SJSA1 (cell line): ENCODE results near the gene RAET1E. TPM values are rescaled to one million over a fixed set of nuclear protein-coding genes. Genes with fewer than 3 reads are reported as not detected.
"Not testable (repeated sequence)": the region's sequence is repeated elsewhere in the genome, so short reads cannot be mapped to it uniquely, and the experiment has no call there.

Experiments used
- DNase-seq, 2 experiments: peaks; one replicate each; pipeline ENCODE4 v3.0.0-alpha.2; 2015 to 2020; ENCODE audit warnings: low spot score in 2 of 2, low read depth in 1 of 2
- H3K27ac ChIP-seq: fragments of 250-450 bp; sonication (Bioruptor Pico); 2 replicates; pipeline ENCODE4 v1.5.1; 2020; ENCODE audit warnings: mild to moderate bottlenecking, moderate library complexity
- H3K27me3 ChIP-seq: fragments of 250-450 bp; sonication (Bioruptor Pico); replicated peaks from 2 replicates; pipeline ENCODE4 v1.5.1; 2020; ENCODE audit warnings: mild to moderate bottlenecking, moderate library complexity
- H3K36me3 ChIP-seq: fragments of 250-450 bp; sonication (Bioruptor Pico); 2 replicates; pipeline ENCODE4 v1.5.1; 2020; ENCODE audit warnings: mild to moderate bottlenecking
- H3K4me1 ChIP-seq: fragments of 250-450 bp; sonication (Bioruptor Pico); replicated peaks from 2 replicates; pipeline ENCODE4 v1.6.1; 2021; ENCODE audit warnings: mild to moderate bottlenecking
- H3K4me3 ChIP-seq: fragments of 250-450 bp; sonication (Bioruptor Pico); 2 replicates; pipeline ENCODE4 v1.5.1; 2020; ENCODE audit warnings: mild to moderate bottlenecking
- H3K9me3 ChIP-seq: fragments of 250-450 bp; sonication (Bioruptor Pico); replicated peaks from 2 replicates; pipeline ENCODE4 v1.5.1; 2020; ENCODE audit warnings: mild to moderate bottlenecking
- total RNA-seq: library from RNA; depleted of rRNA; stranded (reverse); fragments of >200 nt; shearing (Covaris generic); gene quantifications from 2 replicates; pipeline ENCODE4 v1.2.3, GENCODE V29; 2014

Gene RAET1E
- total RNA-seq, 1 experiment from 2014 or later, result not detected

DNA sequence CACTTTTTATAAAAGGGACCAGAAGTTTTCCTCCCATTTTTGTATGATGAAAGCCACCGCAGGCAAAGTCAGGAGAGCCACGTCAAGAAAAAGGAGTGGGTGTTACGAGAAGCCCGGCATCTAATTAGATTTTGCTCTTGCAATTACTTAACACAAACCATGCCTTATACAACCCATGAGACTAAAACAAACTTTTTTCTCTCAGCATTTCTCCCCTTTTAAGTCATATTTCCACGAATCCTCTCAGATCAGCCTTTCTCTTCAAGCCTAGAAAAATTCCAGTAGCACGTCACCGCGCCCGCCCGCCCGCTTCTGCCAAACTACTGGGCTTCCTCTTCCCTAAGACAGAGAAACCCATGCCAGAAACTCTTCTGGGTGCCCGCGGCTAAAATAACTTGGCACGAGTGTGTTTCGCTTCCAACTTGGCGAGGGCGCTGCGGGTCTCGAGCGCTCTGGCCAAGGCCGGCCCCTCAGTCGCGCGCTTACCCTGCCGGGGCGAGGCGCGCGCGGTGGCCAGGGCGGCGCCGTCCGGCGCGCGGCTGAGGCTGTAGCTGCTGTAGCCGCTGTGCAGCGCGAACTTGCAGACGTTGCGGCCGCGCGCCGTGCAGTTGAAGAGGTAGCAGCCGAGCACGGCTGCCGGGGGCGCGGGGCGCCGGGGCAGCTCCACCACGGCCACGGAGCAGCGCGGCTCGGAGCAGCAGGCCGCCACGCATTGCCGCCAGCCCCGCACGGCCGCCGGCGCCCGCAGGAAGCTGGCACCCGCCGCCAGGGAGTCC, 34.8 kb downstream of the RAET1E start:
- peaks cover 5% of the 10 kb centered on the region; the same call in 1 of the 2 replicates for H3K9me3 ChIP-seq
- peaks cover 18% of the 10 kb centered on the region for H3K36me3 ChIP-seq
- H3K27ac ChIP-seq, result peak overlapping the region; percentile 88
- peaks cover 58% of the 10 kb centered on the region for H3K4me1 ChIP-seq
- H3K27me3 ChIP-seq, result no peaks in the 10 kb centered on the region
- H3K4me3 ChIP-seq, result peak overlapping the region; percentile 93
- DNase-seq, result peak; percentile 61 to 67

- Histone ChIP-seq H3K4me1 (peaks cover 62% of the 10 kb centered on the region), H3K4me3 (peak overlapping the region; percentile 93), H3K36me3 (peaks cover 18% of the 10 kb centered on the region), H3K27ac (peak overlapping the region; percentile 88)
- not testable (repeated sequence) for H3K9me3 ChIP-seq, H3K27me3 ChIP-seq, DNase-seq
Measured at GRCh38 chr6:149862424-149862738, 35.5 kb downstream of the RAET1E start.

GRCh38 chr6:149861603-149862423, 36.1 kb downstream of the RAET1E start:
- peaks cover 5% of the 10 kb centered on the region; the same call in 1 of the 2 replicates for H3K9me3 ChIP-seq
- H3K4me3 ChIP-seq, result peak overlapping the region; percentile 93
- peaks cover 67% of the 10 kb centered on the region for H3K4me1 ChIP-seq
- H3K36me3 ChIP-seq, result peaks cover 18% of the 10 kb centered on the region
- H3K27me3 ChIP-seq, result no peaks in the 10 kb centered on the region
- peak overlapping the region; percentile 88 for H3K27ac ChIP-seq
- DNase-seq, result peak; percentile 92 to 96

- peaks cover 18% of the 10 kb centered on the region for H3K36me3 ChIP-seq
- H3K27me3 ChIP-seq, result no peaks in the 10 kb centered on the region
- H3K9me3 ChIP-seq, result peaks cover 5% of the 10 kb centered on the region; the same call in 1 of the 2 replicates
- peak overlapping the region; percentile 88 for H3K27ac ChIP-seq
- H3K4me1 ChIP-seq, result peaks cover 75% of the 10 kb centered on the region
- peak overlapping the region; percentile 17 for H3K4me3 ChIP-seq
- DNase-seq, result peak in 1 of 2 experiments; percentile 51
Measured at GRCh38 chr6:149860834-149861602, 36.9 kb downstream of the RAET1E start.

- H3K36me3 ChIP-seq, result peaks cover 18% of the 10 kb centered on the region
- H3K4me3 ChIP-seq, result no peak overlapping the region
- H3K9me3 ChIP-seq, result peaks cover 5% of the 10 kb centered on the region; the same call in 1 of the 2 replicates
- H3K27me3 ChIP-seq, result no peaks in the 10 kb centered on the region
- no peak for DNase-seq
- H3K4me1 ChIP-seq, result peaks cover 80% of the 10 kb centered on the region
- peak overlapping the region; percentile 88 for H3K27ac ChIP-seq
Measured at GRCh38 chr6:149860513-149860833, 37.4 kb downstream of the RAET1E start.

- peaks cover 18% of the 10 kb centered on the region for H3K36me3 ChIP-seq
- no peak for DNase-seq
- no peak overlapping the region for H3K4me3 ChIP-seq
- peaks cover 80% of the 10 kb centered on the region for H3K4me1 ChIP-seq
- peaks cover 5% of the 10 kb centered on the region; the same call in 1 of the 2 replicates for H3K9me3 ChIP-seq
- H3K27me3 ChIP-seq, result no peaks in the 10 kb centered on the region
- peak overlapping the region; percentile 88 for H3K27ac ChIP-seq
Measured at GRCh38 chr6:149859938-149860337, 38.0 kb downstream of the RAET1E start.

DNA sequence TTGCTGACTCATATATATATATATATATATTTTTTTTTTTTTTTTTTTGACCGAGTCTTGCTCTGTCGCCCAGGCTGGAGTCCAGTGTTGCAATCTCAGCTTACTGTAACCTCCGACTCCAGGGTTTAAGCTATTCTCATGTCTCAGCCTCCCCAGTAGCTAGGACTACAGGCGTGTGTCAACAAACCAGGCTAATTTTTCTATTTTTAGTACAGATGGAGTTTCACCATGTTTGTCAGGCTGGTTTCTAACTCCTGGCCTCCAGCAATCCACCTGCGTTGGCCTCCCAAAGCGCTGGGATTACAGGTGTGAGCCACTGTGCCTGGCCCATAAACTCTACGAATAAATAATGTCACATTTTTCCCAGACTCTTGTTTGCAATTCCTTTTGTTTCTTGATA, 38.5 kb downstream of the RAET1E start:
- H3K4me1 ChIP-seq, result peaks cover 80% of the 10 kb centered on the region
- peaks cover 5% of the 10 kb centered on the region; the same call in 1 of the 2 replicates for H3K9me3 ChIP-seq
- DNase-seq, result peak in 1 of 2 experiments; percentile 44
- peak overlapping the region; percentile 88 for H3K27ac ChIP-seq
- peaks cover 18% of the 10 kb centered on the region for H3K36me3 ChIP-seq
- no peaks in the 10 kb centered on the region for H3K27me3 ChIP-seq
- no peak overlapping the region for H3K4me3 ChIP-seq

DNA sequence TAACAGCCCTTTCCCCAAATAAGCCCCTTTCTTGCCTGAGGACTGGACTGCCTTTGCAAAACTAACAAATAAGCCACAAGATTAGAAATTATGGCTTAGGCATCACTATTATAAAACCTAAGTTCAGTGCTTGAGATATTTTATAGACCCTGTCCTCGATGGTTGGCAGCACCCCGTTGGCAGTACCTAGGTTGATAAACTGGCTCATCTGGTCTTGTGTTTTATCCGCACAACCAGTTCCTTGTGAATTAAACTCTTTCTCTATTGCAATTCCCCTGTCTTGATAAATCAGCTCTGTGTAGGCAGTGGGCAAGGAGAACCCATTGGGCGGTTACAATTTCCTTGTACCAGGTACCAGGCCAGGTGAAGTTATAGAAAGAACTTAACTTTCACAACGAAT, 40.4 kb downstream of the RAET1E start:
- no peak overlapping the region for H3K4me3 ChIP-seq

DNA sequence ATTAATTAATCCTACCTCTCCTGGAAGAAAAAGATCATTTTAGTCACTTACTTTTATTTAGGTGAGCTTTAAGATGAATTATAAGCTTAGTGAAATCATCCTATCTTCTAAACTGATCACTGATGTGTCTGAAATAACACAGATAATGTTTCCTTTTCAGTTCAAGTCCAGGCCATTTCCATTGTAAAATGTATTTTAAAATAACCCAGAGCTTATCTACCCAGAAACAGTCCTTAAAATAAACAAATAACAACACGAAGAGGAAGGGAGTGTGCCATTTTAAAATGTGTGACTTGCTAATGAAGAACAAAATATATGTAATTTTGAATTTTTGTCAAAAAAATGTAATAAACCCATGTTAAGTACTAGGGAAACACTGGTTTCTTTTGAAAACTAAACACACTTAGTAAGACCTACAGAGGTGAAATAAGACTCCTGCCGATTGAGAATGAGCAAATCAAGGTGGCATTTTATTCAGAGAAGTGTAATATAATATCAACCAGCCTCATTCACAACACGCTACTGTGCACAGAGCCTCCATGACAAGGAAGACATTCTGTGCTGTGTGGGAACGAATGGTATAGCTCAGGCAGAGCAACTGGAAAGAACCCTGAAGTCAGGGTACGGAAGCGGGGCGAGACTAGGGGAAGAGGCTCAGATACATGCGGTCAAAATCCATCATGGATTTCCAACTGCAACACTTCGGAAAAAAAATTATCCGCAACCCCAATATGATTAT, 41.5 kb downstream of the RAET1E start:
- H3K4me3 ChIP-seq, result peak overlapping the region; percentile 28
- H3K9me3 ChIP-seq, result no peaks in the 10 kb centered on the region
- peaks cover 91% of the 10 kb centered on the region for H3K4me1 ChIP-seq
- H3K36me3 ChIP-seq, result peaks cover 18% of the 10 kb centered on the region
- no peaks in the 10 kb centered on the region for H3K27me3 ChIP-seq
- H3K27ac ChIP-seq, result peak overlapping the region; percentile 98
- DNase-seq, result peak in 1 of 2 experiments; percentile 34

More for the DNA sequence above, 40.4 kb downstream of the RAET1E start:
- H3K9me3 ChIP-seq, result no peaks in the 10 kb centered on the region
- H3K4me1 ChIP-seq, result peaks cover 86% of the 10 kb centered on the region
- peak overlapping the region; percentile 98 for H3K27ac ChIP-seq
- no peaks in the 10 kb centered on the region for H3K27me3 ChIP-seq
- peaks cover 10% of the 10 kb centered on the region; the same call in 1 of the 2 replicates for H3K36me3 ChIP-seq
- no peak for DNase-seq

GRCh38 chr6:149855741-149856140, 42.2 kb downstream of the RAET1E start:
- no peaks in the 10 kb centered on the region for H3K9me3 ChIP-seq
- peaks cover 90% of the 10 kb centered on the region for H3K4me1 ChIP-seq
- peak overlapping the region; percentile 28 for H3K4me3 ChIP-seq
- peaks cover 22% of the 10 kb centered on the region for H3K36me3 ChIP-seq
- DNase-seq, result no peak
- H3K27ac ChIP-seq, result peak overlapping the region; percentile 98
- no peaks in the 10 kb centered on the region for H3K27me3 ChIP-seq

DNA sequence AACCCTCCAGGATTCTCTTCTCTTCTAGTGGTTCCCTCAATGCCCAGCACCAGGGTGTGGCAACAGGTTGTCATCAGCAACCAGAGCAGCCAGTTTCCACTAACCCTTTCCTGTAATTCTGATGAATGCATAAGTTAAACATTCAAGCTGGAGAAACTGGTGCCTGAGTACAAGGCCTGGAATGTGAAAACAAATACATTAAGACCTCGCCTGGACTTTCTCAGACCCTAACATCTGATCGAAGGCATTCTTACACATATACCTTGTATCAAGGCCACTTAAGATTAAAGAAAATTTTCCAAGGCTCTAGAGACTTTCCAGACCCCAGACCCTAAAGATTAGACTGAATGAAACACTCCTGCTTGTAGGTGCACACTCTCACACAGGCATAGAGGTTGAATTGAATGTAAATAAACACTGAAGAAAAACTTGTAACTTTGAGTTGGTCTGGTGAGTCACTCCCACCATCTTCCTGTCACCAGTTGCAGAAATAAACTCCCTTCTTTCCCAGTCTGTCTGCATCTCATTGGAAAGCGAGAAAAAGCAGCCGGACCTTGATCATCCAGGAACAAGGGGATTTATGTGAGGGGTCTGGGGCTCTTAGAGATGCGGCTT, 42.8 kb downstream of the RAET1E start:
- Histone ChIP-seq H3K36me3 (peaks cover 24% of the 10 kb centered on the region), H3K27me3 (no peaks in the 10 kb centered on the region), H3K4me3 (peak overlapping the region; percentile 28), H3K9me3 (no peaks in the 10 kb centered on the region), H3K27ac (peak overlapping the region; percentile 98), H3K4me1 (peaks cover 84% of the 10 kb centered on the region)
- peak; percentile 84 to 96 for DNase-seq

GRCh38 chr6:149854532-149854931, 43.4 kb downstream of the RAET1E start:
- Histone ChIP-seq H3K4me3 (no peak overlapping the region), H3K36me3 (peaks cover 25% of the 10 kb centered on the region), H3K27ac (peak overlapping the region; percentile 98), H3K27me3 (no peaks in the 10 kb centered on the region), H3K4me1 (peaks cover 78% of the 10 kb centered on the region), H3K9me3 (no peaks in the 10 kb centered on the region)
- peak in 1 of 2 experiments; percentile 63 for DNase-seq
